A549 (cell line): ENCODE data around the gene KSR2. TPM values are rescaled to one million over a fixed set of nuclear protein-coding genes. Genes with fewer than 3 reads are reported as not detected.

Experiments used
- ATAC-seq, 2 experiments: fragments of 200-7000 bp in 1 of 2; fragments of >200 bp in 1 of 2; cut with Nextera tagmentation in 1 of 2; cut with Tn5 transposase in 1 of 2; 3 replicates each; pipeline versions ENCODE4 v1.8.0 to v1.9.1; 2018 to 2020; ENCODE audit warnings: mild to moderate bottlenecking in 1 of 2, moderate library complexity in 1 of 2
- CTCF ChIA-PET: fragments of 300-600 bp; sonication (Branson Sonifier 250); formaldehyde crosslinking; extraction: SDS; loops from one replicate; lab custom pipeline; 2021; ENCODE audit warnings: antibody characterized with exemption, inconsistent platforms; lab: Yijun Ruan, JAX
- POLR2A ChIA-PET: fragments of 350-600 bp; formaldehyde crosslinking; extraction: SDS; loops from one replicate; lab custom pipeline; 2021; ENCODE audit warnings: antibody characterized with exemption, inconsistent platforms; lab: Yijun Ruan, JAX
- DNase-seq, 2 experiments: peaks; one replicate each; pipeline versions ENCODE4 v3.0.0 to v3.0.0-alpha.2; 2011 to 2016; ENCODE audit warnings: low read depth in 1 of 2, low spot score in 1 of 2
- FAIRE-seq: peaks from 2 replicates; lab custom pipeline; 2011; peaks lifted over from hg19 to GRCh38; lab: Jason Lieb, UNC
- H3K27ac ChIP-seq, 2 experiments: fragments of >200 bp; sonication (Bioruptor Twin); formaldehyde crosslinking; 3 replicates each; pipeline ENCODE4 v1.5.1; 2016 to 2017
- H3K4me1 ChIP-seq: fragments of >200 bp; sonication (Bioruptor Twin); formaldehyde crosslinking; 3 replicates; pipeline ENCODE4 v1.6.1; 2016
- H3K4me2 ChIP-seq: fragments of >200 bp; sonication (Bioruptor Twin); formaldehyde crosslinking; 3 replicates; pipeline ENCODE4 v1.6.1; 2016
- H3K4me3 ChIP-seq: fragments of >200 bp; sonication (Bioruptor Twin); formaldehyde crosslinking; 3 replicates; pipeline ENCODE4 v1.5.1; 2016
- H3K9me3 ChIP-seq: fragments of >200 bp; sonication (Bioruptor Twin); formaldehyde crosslinking; 3 replicates; pipeline ENCODE4 v1.6.1; 2016
- CBX2 ChIP-seq: fragments of 200-600 bp; sonication (generic); IDR thresholded peaks from 2 replicates; pipeline ENCODE4 v1.6.1; 2016; ENCODE audit warnings: low read depth, mild to moderate bottlenecking, borderline replicate concordance
- E2F6 ChIP-seq: IDR thresholded peaks from 2 replicates; pipeline ENCODE4 v1.6.1; 2012; ENCODE audit warnings: low read depth, borderline replicate concordance
- GATA3 ChIP-seq: IDR thresholded peaks from 2 replicates; pipeline ENCODE4 v1.6.1; 2012; ENCODE audit warnings: borderline replicate concordance
- HOXB5 ChIP-seq: fragments of 250-450 bp; sonication (Bioruptor Pico); IDR thresholded peaks from 2 replicates; pipeline ENCODE4 v1.5.0; 2020; ENCODE audit warnings: mild to moderate bottlenecking, moderate library complexity
- JUNB ChIP-seq: fragments of >200 bp; sonication (Bioruptor Twin); formaldehyde crosslinking; IDR thresholded peaks from 2 replicates; pipeline ENCODE4 v1.6.1; 2016
- KDM5A ChIP-seq: fragments of 200-600 bp; sonication (generic); IDR thresholded peaks from 2 replicates; pipeline ENCODE4 v1.6.1; 2016; ENCODE audit warnings: antibody characterized with exemption, mild to moderate bottlenecking
- MAZ ChIP-seq: fragments of 150-350 bp; IDR thresholded peaks from 2 replicates; pipeline ENCODE4 v1.6.1; 2014; ENCODE audit warnings: antibody characterized with exemption, low read depth, low read length, borderline replicate concordance
- MYC ChIP-seq: IDR thresholded peaks from 2 replicates; pipeline ENCODE4 v1.6.1; 2012; ENCODE audit warnings: mild to moderate bottlenecking, inconsistent platforms, low read length, improper control_type of control experiment, borderline replicate concordance
- NPAS2 ChIP-seq: fragments of 250-450 bp; sonication (Bioruptor Pico); IDR thresholded peaks from 2 replicates; pipeline ENCODE4 v1.8.0; 2022; ENCODE audit warnings: mild to moderate bottlenecking, moderate library complexity, borderline replicate concordance
- PBX3 ChIP-seq: IDR thresholded peaks from 2 replicates; pipeline ENCODE4 v1.6.1; 2012
- POLR2A ChIP-seq: IDR thresholded peaks from 2 replicates; pipeline ENCODE4 v1.6.1; 2012; ENCODE audit warnings: mild to moderate bottlenecking, low read length
- POLR2AphosphoS2 ChIP-seq: conservative IDR thresholded peaks from 2 replicates; pipeline ENCODE4 v1.6.1; 2012; ENCODE audit warnings: low read length, improper control_type of control experiment, inconsistent platforms
- RFX5 ChIP-seq: fragments of 450-650 bp; IDR thresholded peaks from 2 replicates; pipeline ENCODE4 v1.7.1; 2014; ENCODE audit warnings: antibody characterized with exemption, mild to moderate bottlenecking, moderate library complexity
- SMC3 ChIP-seq: fragments of >200 bp; sonication (Bioruptor Twin); formaldehyde crosslinking; IDR thresholded peaks from 3 replicates; pipeline ENCODE4 v1.6.1; 2018; ENCODE audit warnings: inconsistent platforms
- WGBS: methylation state at CpG from one replicate; pipeline ENCODE4 v1.1.6; 2017; ENCODE audit errors: missing lambda C conversion rate; 5-methylcytosine and 5-hydroxymethylcytosine counted together
- polyA plus RNA-seq, 4 experiments: library from polyadenylated mRNA; depleted of rRNA in 3 of 4; stranded (reverse); fragments of >200 nt; fragmentation: RNase III in 1 of 4; extraction: RNeasy Plus Mini Kit Qiagen cat#74134 plus additional on column Dnase treatment in 1 of 4; gene quantifications; 2 replicates in 3 of 4; 3 replicates in 1 of 4; pipeline ENCODE4 v1.2.3, GENCODE V29; 2011 to 2017
- TF ChIP-seq, protein P1 (sequence below): fragments of 200-600 bp; sonication (generic); IDR thresholded peaks from 2 replicates; pipeline ENCODE4 v1.6.1; 2016; ENCODE audit warnings: antibody characterized with exemption, mild to moderate bottlenecking, moderate library complexity
- TF ChIP-seq, protein P2 (sequence below): fragments of >200 bp; sonication (Bioruptor Twin); formaldehyde crosslinking; IDR thresholded peaks from 3 replicates; pipeline ENCODE4 v1.6.1; 2016
- TF ChIP-seq, protein P3 (sequence below): fragments of 250-450 bp; sonication (Bioruptor Pico); IDR thresholded peaks from 2 replicates; pipeline ENCODE4 v1.5.0; 2020; ENCODE audit warnings: low read depth, mild to moderate bottlenecking, moderate library complexity
- TF ChIP-seq, protein P4 (sequence below): fragments of 250-450 bp; sonication (Bioruptor Pico); IDR thresholded peaks from 2 replicates; pipeline ENCODE4 v1.5.0; 2021; ENCODE audit warnings: mild to moderate bottlenecking, moderate library complexity, borderline replicate concordance

Gene KSR2
- polyA plus RNA-seq, 2 of the 4 experiments (the other 2 are of a cell fraction), result 0.37 to 1.2 TPM

GRCh38 chr12:117527479-117527855 is 441.3 kb downstream of the KSR2 start:
- Histone ChIP-seq H3K4me1 (no peaks in the 10 kb centered on the region), H3K9me3 (peaks cover 4% of the 10 kb centered on the region; the same call in 1 of the 3 replicates), H3K4me3 (no peak overlapping the region), H3K27ac (no peak overlapping the region), H3K4me2 (no peak overlapping the region)
- CTCF ChIA-PET, result interaction anchor here (1.0 to 1.3 kb wide), 2 partner anchors 33 to 60 kb away, joined by 3 to 4 read pairs; no protein-coding TSS in a partner anchor
- FAIRE-seq (no peak), DNase-seq (no peak), ATAC-seq (no peak)
- TF ChIP-seq, protein P1, sequence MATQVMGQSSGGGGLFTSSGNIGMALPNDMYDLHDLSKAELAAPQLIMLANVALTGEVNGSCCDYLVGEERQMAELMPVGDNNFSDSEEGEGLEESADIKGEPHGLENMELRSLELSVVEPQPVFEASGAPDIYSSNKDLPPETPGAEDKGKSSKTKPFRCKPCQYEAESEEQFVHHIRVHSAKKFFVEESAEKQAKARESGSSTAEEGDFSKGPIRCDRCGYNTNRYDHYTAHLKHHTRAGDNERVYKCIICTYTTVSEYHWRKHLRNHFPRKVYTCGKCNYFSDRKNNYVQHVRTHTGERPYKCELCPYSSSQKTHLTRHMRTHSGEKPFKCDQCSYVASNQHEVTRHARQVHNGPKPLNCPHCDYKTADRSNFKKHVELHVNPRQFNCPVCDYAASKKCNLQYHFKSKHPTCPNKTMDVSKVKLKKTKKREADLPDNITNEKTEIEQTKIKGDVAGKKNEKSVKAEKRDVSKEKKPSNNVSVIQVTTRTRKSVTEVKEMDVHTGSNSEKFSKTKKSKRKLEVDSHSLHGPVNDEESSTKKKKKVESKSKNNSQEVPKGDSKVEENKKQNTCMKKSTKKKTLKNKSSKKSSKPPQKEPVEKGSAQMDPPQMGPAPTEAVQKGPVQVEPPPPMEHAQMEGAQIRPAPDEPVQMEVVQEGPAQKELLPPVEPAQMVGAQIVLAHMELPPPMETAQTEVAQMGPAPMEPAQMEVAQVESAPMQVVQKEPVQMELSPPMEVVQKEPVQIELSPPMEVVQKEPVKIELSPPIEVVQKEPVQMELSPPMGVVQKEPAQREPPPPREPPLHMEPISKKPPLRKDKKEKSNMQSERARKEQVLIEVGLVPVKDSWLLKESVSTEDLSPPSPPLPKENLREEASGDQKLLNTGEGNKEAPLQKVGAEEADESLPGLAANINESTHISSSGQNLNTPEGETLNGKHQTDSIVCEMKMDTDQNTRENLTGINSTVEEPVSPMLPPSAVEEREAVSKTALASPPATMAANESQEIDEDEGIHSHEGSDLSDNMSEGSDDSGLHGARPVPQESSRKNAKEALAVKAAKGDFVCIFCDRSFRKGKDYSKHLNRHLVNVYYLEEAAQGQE, result no peak
- TF ChIP-seq, protein P2, sequence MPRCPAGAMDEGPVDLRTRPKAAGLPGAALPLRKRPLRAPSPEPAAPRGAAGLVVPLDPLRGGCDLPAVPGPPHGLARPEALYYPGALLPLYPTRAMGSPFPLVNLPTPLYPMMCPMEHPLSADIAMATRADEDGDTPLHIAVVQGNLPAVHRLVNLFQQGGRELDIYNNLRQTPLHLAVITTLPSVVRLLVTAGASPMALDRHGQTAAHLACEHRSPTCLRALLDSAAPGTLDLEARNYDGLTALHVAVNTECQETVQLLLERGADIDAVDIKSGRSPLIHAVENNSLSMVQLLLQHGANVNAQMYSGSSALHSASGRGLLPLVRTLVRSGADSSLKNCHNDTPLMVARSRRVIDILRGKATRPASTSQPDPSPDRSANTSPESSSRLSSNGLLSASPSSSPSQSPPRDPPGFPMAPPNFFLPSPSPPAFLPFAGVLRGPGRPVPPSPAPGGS, result no peak
- TF ChIP-seq POLR2AphosphoS2 (no peak), E2F6 (no peak), MYC (no peak), MAZ (no peak), PBX3 (no peak), KDM5A (no peak), NPAS2 (CRISPR knock-in tag) (no peak), HOXB5 (CRISPR knock-in tag) (no peak), POLR2A (no peak), CBX2 (no peak), JUNB (no peak), GATA3 (no peak), SMC3 (no peak), RFX5 (no peak)
- TF ChIP-seq, protein P3, sequence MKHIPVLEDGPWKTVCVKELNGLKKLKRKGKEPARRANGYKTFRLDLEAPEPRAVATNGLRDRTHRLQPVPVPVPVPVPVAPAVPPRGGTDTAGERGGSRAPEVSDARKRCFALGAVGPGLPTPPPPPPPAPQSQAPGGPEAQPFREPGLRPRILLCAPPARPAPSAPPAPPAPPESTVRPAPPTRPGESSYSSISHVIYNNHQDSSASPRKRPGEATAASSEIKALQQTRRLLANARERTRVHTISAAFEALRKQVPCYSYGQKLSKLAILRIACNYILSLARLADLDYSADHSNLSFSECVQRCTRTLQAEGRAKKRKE (CRISPR knock-in tag), result no peak
- TF ChIP-seq, protein P4, sequence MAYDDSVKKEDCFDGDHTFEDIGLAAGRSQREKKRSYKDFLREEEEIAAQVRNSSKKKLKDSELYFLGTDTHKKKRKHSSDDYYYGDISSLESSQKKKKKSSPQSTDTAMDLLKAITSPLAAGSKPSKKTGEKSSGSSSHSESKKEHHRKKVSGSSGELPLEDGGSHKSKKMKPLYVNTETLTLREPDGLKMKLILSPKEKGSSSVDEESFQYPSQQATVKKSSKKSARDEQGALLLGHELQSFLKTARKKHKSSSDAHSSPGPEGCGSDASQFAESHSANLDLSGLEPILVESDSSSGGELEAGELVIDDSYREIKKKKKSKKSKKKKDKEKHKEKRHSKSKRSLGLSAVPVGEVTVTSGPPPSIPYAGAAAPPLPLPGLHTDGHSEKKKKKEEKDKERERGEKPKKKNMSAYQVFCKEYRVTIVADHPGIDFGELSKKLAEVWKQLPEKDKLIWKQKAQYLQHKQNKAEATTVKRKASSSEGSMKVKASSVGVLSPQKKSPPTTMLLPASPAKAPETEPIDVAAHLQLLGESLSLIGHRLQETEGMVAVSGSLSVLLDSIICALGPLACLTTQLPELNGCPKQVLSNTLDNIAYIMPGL (CRISPR knock-in tag), result no peak
- POLR2A ChIA-PET, result no interaction called here
- 50% methylated on average over 4 of the region's 4 CpGs for WGBS
